Psoas muscle (tissue), 8 donors: ENCODE results near the gene PHLDB2. TPM values are rescaled to one million over a fixed set of nuclear protein-coding genes. Genes with fewer than 3 reads are reported as not detected.

Experiments used
- ATAC-seq, 4 donors: fragments of 200-7000 bp; cut with Tn5 transposase; one replicate each; pipeline ENCODE4 v1.9.1; 2020; ENCODE audit warnings: moderate library complexity in 3 of 4, mild to moderate bottlenecking in 2 of 4
- DNase-seq, 2 donors: peaks; one replicate each; pipeline ENCODE4 v3.0.0-alpha.2; 2020
- H3K27ac ChIP-seq: fragments of 200-600 bp; one replicate; pipeline ENCODE4 v1.8.0; 2022
- H3K27me3 ChIP-seq, 3 donors: fragments of 200-600 bp in 1 of 3; one replicate each; pipeline versions ENCODE4 v1.6.1 to v1.8.0; 2013 to 2022; ENCODE audit warnings: low read length in 2 of 3, mild to moderate bottlenecking in 2 of 3, moderate library complexity in 1 of 3; ENCODE audit not compliant: insufficient read depth in 3 of 3
- H3K36me3 ChIP-seq, 2 donors: fragments of 200-600 bp in 1 of 2; one replicate each; pipeline versions ENCODE4 v1.6.1 to v1.8.0; 2013 to 2022; ENCODE audit warnings: low read depth in 1 of 2, mild to moderate bottlenecking in 1 of 2, moderate library complexity in 1 of 2; ENCODE audit not compliant: insufficient read depth in 1 of 2
- H3K4me1 ChIP-seq: fragments of 200-600 bp; one replicate; pipeline ENCODE4 v1.8.0; 2022
- H3K4me3 ChIP-seq: fragments of 200-600 bp; one replicate; pipeline ENCODE4 v1.8.0; 2022; ENCODE audit warnings: mild to moderate bottlenecking
- H3K9me3 ChIP-seq: fragments of 200-600 bp; one replicate; pipeline ENCODE4 v1.8.0; 2022
- WGBS, 3 donors: extraction: QIAGEN DNeasy Blood & Tissue Kit; methylation state at CpG; one replicate each; pipeline versions ENCODE4 v1.1.6 to v1.1.7; 2013; 5-methylcytosine and 5-hydroxymethylcytosine counted together
- intact Hi-C, 2 donors: fragments of 100-400 bp; cut with DNase I; formaldehyde crosslinking; loops; one replicate each; pipeline versions ENCODE4 v1.11.0 to v1.14.2; 2022
- polyA plus RNA-seq, 3 donors: library from polyadenylated mRNA; stranded (reverse); fragments of 200-250 nt; gene quantifications; one replicate each; pipeline ENCODE4 v1.2.3, GENCODE V29; 2013
- total RNA-seq, 4 donors: library from RNA; stranded (reverse); fragmentation: NEBNext Ultra II Directional in 2 of 4; extraction: Animal tissue kit (Norgen Biotek cat#: 25700) in 2 of 4; gene quantifications; one replicate each; pipeline versions ENCODE4 v1.2.1 to v1.2.4, GENCODE V29; 2021 to 2023
- TF ChIP-seq, protein P1 (sequence below): fragments of 200-600 bp; IDR thresholded peaks from one replicate; pipeline ENCODE4 v1.8.0; 2022; ENCODE audit warnings: antibody characterized with exemption
- donor health status: healthy with polysubstance abuse.
- donor health status: DM: no; HTN: no; CAD: no; lungs with moderate emphysema.
- donor health status: Bipolar disorder and iron deficiency.
- donor health status: healthy.
- donor health status: DM: yes; HTN: yes; CAD: no.
- donor health status: DM: no; HTN: no; CAD: no.
- donor health status: DM: no; HTN: no; CAD: no.
- donor health status: DM: yes; HTN: yes; CAD: no.

The PHLDB2 gene
- total and polyA plus RNA-seq, 7 donors = 2.9 to 8.5 (median 5.6) TPM

DNA sequence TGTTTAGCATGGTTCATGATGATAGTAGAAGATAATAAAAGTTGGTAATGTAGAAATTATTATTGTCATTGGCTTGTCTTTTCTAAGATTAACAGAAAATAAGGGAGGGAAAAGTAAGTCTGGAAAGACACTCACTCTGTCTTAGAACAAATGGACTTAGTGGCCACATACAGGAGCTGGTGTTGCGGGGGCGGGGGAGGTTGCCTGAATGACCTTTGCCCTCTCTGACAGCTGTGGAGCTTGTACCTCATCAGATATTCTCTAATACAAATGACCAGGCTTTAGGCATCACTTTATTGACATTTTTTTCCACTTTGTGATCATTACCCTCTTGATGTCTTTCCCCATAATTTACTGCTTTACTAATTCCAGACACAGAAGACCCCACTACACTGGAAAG is 145.6 kb downstream of the PHLDB2 start:
- intact Hi-C loops = no loop called here
- ATAC-seq (no peak), DNase-seq (no peak)
- Histone ChIP-seq H3K27me3 (peaks cover 0 to 16% (median 0%) of the 10 kb centered on the region in 3 donors), H3K36me3 (no peaks in the 10 kb centered on the region), H3K9me3 (no peaks in the 10 kb centered on the region), H3K27ac (no peak overlapping the region), H3K4me3 (no peak overlapping the region), H3K4me1 (no peaks in the 10 kb centered on the region)
- 93 to 97% (median 94%) methylated on average over 2 of the region's 2 CpGs for WGBS, 3 donors
- TF ChIP-seq, protein P1, sequence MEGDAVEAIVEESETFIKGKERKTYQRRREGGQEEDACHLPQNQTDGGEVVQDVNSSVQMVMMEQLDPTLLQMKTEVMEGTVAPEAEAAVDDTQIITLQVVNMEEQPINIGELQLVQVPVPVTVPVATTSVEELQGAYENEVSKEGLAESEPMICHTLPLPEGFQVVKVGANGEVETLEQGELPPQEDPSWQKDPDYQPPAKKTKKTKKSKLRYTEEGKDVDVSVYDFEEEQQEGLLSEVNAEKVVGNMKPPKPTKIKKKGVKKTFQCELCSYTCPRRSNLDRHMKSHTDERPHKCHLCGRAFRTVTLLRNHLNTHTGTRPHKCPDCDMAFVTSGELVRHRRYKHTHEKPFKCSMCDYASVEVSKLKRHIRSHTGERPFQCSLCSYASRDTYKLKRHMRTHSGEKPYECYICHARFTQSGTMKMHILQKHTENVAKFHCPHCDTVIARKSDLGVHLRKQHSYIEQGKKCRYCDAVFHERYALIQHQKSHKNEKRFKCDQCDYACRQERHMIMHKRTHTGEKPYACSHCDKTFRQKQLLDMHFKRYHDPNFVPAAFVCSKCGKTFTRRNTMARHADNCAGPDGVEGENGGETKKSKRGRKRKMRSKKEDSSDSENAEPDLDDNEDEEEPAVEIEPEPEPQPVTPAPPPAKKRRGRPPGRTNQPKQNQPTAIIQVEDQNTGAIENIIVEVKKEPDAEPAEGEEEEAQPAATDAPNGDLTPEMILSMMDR = no peak

DNA sequence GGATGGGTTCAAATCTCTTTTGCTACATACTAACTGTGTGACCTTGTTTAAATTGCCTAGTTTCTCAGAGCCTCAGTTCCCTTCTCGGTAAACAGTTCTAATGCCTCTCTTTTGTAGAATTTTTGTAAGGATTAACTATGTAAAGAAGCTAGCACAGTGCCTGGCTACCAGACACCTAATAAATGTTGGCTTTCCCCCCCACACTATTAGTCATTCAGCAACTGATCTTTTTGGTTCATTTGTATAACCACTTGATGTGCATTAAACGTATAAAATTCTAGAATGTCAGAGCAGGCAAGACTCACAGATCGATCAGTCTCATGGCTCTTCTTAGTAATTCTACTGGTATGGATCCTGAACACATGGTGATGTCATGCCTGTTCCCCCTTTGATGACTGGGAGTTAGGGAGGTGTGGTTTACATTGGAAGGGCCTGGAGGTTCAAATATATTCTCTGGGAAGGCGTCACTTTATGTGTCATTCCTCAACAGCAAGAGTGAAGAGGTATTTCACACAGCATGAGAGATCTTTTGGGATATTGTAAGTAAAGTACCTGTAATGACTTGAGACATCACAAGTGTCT is 146.1 kb downstream of the PHLDB2 start:
- DNase-seq = no peak

DNA sequence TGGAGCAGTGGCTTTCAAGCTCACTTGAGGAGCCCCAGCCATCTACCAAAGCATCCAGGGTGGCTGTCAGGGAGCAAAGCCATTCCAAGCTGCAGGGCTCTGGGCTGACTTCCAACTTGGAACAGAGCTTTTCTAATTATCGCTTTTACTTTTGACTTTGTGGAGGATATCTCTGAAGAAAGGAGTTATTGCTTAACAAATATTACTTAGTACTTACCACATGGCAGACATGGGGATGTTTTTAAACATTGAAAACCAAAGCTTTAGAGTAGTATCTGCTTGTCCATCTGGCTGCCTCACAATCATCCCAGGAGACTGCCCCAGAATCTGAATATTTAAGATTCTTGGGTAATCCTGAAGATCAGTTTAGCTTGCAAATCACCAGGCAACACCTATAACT is 148.6 kb downstream of the PHLDB2 start:
- no peak overlapping the region for H3K27ac ChIP-seq
- H3K27me3 ChIP-seq = no peaks in the 10 kb centered on the region
- H3K4me1 ChIP-seq = no peaks in the 10 kb centered on the region
- H3K36me3 ChIP-seq = no peaks in the 10 kb centered on the region
- no peak overlapping the region for H3K4me3 ChIP-seq
- TF ChIP-seq, protein P1 = no peak
- DNase-seq = no peak
- H3K9me3 ChIP-seq = no peaks in the 10 kb centered on the region
- no peak for ATAC-seq
- 12 to 27% (median 19%) methylated on average over 1 of the region's 1 CpG for whole genome bisulfite sequencing, 3 donors
- intact Hi-C loops = no loop called here

More for the DNA sequence above, 146.1 kb downstream of the PHLDB2 start:
- H3K9me3 ChIP-seq = no peaks in the 10 kb centered on the region
- TF ChIP-seq, protein P1 = no peak
- ATAC-seq = no peak
- no peaks in the 10 kb centered on the region for H3K4me1 ChIP-seq
- no peak overlapping the region for H3K27ac ChIP-seq
- no peak overlapping the region for H3K4me3 ChIP-seq
- intact Hi-C loops = no loop called here
- peaks cover 0 to 12% (median 0%) of the 10 kb centered on the region in 3 donors for H3K27me3 ChIP-seq
- H3K36me3 ChIP-seq = no peaks in the 10 kb centered on the region
- 72 to 81% (median 73%) methylated on average over 4 of the region's 4 CpGs for WGBS, 3 donors

DNA sequence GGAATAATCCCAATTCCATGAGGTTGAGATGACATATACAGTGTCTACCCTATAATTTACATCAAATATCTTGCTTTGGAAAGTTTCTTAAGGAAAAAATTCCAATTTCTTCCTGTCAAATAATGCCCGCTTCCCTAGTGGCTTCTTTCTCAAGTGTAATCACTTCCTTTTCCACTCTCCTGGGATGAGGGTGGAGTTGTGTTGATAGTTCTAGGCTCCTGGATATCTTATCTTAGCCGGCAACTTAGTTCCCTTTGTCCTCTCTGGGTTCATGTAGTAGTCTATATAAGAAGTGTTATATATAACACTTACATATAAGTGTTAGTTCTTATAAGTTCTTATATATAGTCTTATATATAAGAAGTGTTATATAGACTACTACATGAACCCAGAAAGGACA is 150.6 kb downstream of the PHLDB2 start:
- ATAC-seq = no peak
- DNase-seq = no peak
- TF ChIP-seq, protein P1 = no peak
- no peaks in the 10 kb centered on the region for H3K27me3 ChIP-seq
- 78 to 91% (median 86%) methylated on average over 2 of the region's 2 CpGs for WGBS, 3 donors
- intact Hi-C loops = no loop called here
- H3K9me3 ChIP-seq = no peaks in the 10 kb centered on the region
- H3K4me1 ChIP-seq = no peaks in the 10 kb centered on the region
- no peak overlapping the region for H3K27ac ChIP-seq
- no peak overlapping the region for H3K4me3 ChIP-seq
- no peaks in the 10 kb centered on the region for H3K36me3 ChIP-seq

GRCh38 chr3:112010636-112011035 is 151.6 kb downstream of the PHLDB2 start:
- no peaks in the 10 kb centered on the region for H3K9me3 ChIP-seq
- no peak for DNase-seq
- H3K4me3 ChIP-seq = no peak overlapping the region
- H3K36me3 ChIP-seq = no peaks in the 10 kb centered on the region
- ATAC-seq = no peak
- H3K27ac ChIP-seq = no peak overlapping the region
- H3K27me3 ChIP-seq = no peaks in the 10 kb centered on the region
- 44 to 60% (median 44%) methylated on average over 3 of the region's 3 CpGs for WGBS, 3 donors
- no peaks in the 10 kb centered on the region for H3K4me1 ChIP-seq
- intact Hi-C loops = no loop called here
- TF ChIP-seq, protein P1 = no peak
